Right cardiac atrium (tissue), 5 donors: Measurements from ENCODE around the gene MED27. TPM values are rescaled to one million over a fixed set of nuclear protein-coding genes. Genes with fewer than 3 reads are reported as not detected.
"Not testable (repeated sequence)": the region's sequence is repeated elsewhere in the genome, so short reads cannot be mapped to it uniquely, and the experiment has no call there.

Source experiments
- ATAC-seq, 2 donors: fragments of 200-7000 bp; cut with Tn5 transposase; one replicate each; pipeline versions ENCODE4 v1.8.0 to v1.9.1; 2020; ENCODE audit warnings: moderate library complexity in 2 of 2, mild to moderate bottlenecking in 1 of 2
- DNase-seq, 3 donors: peaks; one replicate each; pipeline ENCODE4 v3.0.0-alpha.2; 2020
- H3K27ac ChIP-seq: one replicate; pipeline ENCODE4 v1.5.1; 2013; ENCODE audit warnings: mild to moderate bottlenecking, low read length, control low read depth, moderate library complexity
- H3K27me3 ChIP-seq: one replicate; pipeline ENCODE4 v1.6.1; 2013; ENCODE audit not compliant: control insufficient read depth, insufficient read depth
- H3K4me1 ChIP-seq: one replicate; pipeline ENCODE4 v1.6.1; 2013; ENCODE audit warnings: low read length; ENCODE audit not compliant: control insufficient read depth, insufficient read depth
- H3K4me3 ChIP-seq: one replicate; pipeline ENCODE4 v1.5.1; 2013; ENCODE audit warnings: low read length, control low read depth
- H3K9me3 ChIP-seq: one replicate; pipeline ENCODE4 v1.6.1; 2013; ENCODE audit warnings: low read length; ENCODE audit not compliant: control insufficient read depth
- WGBS: extraction: QIAGEN DNeasy Blood & Tissue Kit; methylation state at CpG from one replicate; pipeline ENCODE4 v1.1.7; 2013; 5-methylcytosine and 5-hydroxymethylcytosine counted together
- intact Hi-C, 4 donors: fragments of 100-400 bp; cut with DNase I; formaldehyde crosslinking; loops; one replicate each; pipeline versions ENCODE4 v1.11.0 to v1.14.0; 2022 to 2023
- polyA plus RNA-seq: library from polyadenylated mRNA; stranded (reverse); fragments of 200-250 nt; gene quantifications from one replicate; pipeline ENCODE4 v1.2.3, GENCODE V29; 2013
- total RNA-seq, 4 donors: library from RNA; stranded (reverse); fragmentation: NEBNext Ultra II Directional; extraction: Animal tissue kit (Norgen Biotek cat#: 25700); gene quantifications; one replicate each; pipeline ENCODE4 v1.2.1, GENCODE V29; 2021
- donor health status: healthy with polysubstance abuse.
- donor health status: DM: no; HTN: yes; CAD: no.
- donor health status: DM: no; HTN: no; CAD: no.
- donor health status: DM: no; HTN: yes; CAD: no; lungs with severe emphysema.
- donor health status: DM: yes; HTN: yes; CAD: no.

Gene MED27
- total and polyA plus RNA-seq, 5 donors = 19.9 to 22.7 (median 21.2) TPM

DNA sequence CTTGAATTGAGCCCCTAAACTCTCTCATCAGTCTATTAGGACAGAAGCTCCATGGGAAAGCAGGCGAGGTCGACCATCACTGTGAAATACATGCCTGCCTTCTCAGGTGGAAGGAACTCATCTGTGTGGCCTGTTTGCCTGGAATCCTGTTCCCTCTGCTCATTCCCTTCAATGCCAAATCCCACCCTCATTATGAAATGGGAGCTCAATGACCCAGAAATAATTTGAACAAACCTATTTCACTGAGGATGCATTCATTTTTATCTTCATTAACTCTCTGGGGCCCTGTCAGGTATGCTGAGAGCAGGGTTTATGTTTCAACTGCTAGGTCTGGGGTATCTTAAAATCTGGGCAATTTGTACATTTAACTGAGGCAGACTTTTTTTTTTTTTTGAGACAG is 142.2 kb downstream of the MED27 start:
- Histone ChIP-seq H3K27ac (no peak overlapping the region), H3K4me3 (no peak overlapping the region), H3K27me3 (no peaks in the 10 kb centered on the region), H3K4me1 (no peaks in the 10 kb centered on the region), H3K9me3 (no peaks in the 10 kb centered on the region)
- 95% methylated on average over 2 of the region's 2 CpGs for WGBS
- intact Hi-C loops = no loop called here
- ATAC-seq (no peak), DNase-seq (no peak)

DNA sequence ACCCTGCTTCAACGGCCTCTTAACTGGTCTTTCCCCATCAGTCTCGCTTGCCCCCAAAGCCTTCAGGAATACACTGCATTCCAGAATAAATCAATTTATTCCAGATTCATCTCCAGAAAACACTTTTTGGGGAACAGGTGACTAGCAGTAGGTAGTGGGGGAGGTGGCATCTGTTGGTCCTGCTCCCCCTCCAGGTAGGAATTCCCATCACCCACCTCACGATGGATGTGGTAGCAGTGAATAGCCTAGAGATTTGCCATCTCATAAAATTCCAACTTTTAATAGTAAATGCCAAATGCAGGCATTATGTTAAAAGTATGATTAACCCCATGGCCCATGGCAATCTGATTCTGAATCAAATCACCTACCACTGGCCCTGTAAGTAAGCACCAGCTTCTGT is 142.7 kb downstream of the MED27 start:
- DNase-seq = no peak
- no peaks in the 10 kb centered on the region for H3K9me3 ChIP-seq
- no peak overlapping the region for H3K27ac ChIP-seq
- intact Hi-C loops = no loop called here
- WGBS = 93% methylated on average over 3 of the region's 3 CpGs
- H3K4me3 ChIP-seq = no peak overlapping the region
- no peaks in the 10 kb centered on the region for H3K4me1 ChIP-seq
- no peaks in the 10 kb centered on the region for H3K27me3 ChIP-seq
- ATAC-seq = no peak

DNA sequence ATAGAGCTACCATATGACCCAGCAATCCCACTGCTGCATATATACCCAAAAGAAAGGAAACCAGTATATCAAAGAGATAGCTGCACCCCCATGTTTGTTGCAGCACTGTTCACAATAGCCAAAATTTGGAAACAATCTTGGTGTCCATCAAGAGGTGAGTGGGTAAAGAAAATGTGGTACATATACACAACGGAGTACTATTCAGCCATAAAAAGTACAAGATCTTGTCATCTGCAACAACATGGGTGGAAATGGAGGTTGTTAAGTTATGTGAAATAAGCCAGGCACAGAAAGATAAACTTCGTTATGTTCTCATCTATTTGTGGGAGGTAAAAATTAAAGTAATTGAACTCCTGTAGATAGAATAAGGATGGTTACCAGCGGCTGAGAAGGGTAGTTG is 145.0 kb downstream of the MED27 start:
- Histone ChIP-seq H3K4me3 (no peak overlapping the region), H3K9me3 (no peaks in the 10 kb centered on the region), H3K4me1 (no peaks in the 10 kb centered on the region), H3K27me3 (no peaks in the 10 kb centered on the region), H3K27ac (no peak overlapping the region)
- 95% methylated on average over 3 of the region's 3 CpGs for WGBS
- ATAC-seq (no peak), DNase-seq (no peak)
- intact Hi-C loops = no loop called here

DNA sequence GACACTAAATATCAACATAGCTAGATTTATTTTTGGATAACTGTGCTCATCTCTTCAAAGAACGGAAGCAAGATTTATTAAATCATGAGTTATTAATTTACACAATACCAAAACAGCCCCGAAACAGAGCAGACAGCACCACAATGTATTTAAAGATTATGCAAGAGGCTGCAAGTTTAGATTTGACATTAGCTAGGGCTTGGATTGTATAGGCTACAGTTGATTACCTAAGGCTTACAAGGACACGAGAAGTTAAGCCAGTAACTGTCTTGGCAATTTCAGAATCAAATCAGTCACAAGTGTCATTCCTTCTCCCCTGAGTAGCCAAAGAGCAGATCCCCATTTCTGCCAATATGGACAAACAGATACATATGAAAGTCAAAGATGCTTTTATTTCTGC is 152.6 kb downstream of the MED27 start:
- no peak overlapping the region for H3K27ac ChIP-seq
- H3K4me1 ChIP-seq = peaks cover 2% of the 10 kb centered on the region
- no peak for ATAC-seq
- WGBS = 80% methylated on average over 3 of the region's 3 CpGs
- no peak overlapping the region for H3K4me3 ChIP-seq
- H3K9me3 ChIP-seq = no peaks in the 10 kb centered on the region
- intact Hi-C loops = no loop called here
- H3K27me3 ChIP-seq = no peaks in the 10 kb centered on the region
- no peak for DNase-seq

DNA sequence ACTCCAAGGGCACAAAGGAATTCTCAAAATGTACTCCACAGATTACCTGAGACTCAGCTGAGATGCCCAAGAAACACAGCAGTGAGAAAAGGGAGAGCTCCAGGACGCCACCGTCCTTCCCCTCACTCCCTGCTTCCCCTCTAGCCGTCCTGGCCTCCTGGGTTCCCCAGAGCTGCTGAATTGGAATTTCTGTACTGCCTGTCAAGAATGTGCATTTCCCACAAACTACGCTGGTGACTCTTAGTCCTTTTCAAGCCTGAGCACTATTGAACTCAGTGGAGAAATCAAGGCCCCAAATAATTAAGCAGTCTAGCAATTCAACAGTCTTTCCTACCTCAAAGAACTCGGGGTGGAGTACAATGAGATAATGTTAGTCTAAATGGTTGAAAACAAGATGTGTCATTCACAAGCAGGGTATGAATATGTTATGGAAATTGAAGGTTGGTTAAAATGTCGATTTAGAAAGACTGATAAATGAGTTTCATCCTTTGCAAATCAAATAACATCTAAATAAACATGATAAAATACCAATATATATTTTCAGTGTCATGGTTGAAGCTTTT is 153.2 kb downstream of the MED27 start:
- H3K27me3 ChIP-seq = no peaks in the 10 kb centered on the region
- no peak for DNase-seq
- ATAC-seq = no peak
- intact Hi-C loops = no loop called here
- H3K9me3 ChIP-seq = no peaks in the 10 kb centered on the region
- 93% methylated on average over 6 of the region's 6 CpGs for WGBS
- H3K4me1 ChIP-seq = peaks cover 2% of the 10 kb centered on the region
- no peak overlapping the region for H3K27ac ChIP-seq
- no peak overlapping the region for H3K4me3 ChIP-seq

DNA sequence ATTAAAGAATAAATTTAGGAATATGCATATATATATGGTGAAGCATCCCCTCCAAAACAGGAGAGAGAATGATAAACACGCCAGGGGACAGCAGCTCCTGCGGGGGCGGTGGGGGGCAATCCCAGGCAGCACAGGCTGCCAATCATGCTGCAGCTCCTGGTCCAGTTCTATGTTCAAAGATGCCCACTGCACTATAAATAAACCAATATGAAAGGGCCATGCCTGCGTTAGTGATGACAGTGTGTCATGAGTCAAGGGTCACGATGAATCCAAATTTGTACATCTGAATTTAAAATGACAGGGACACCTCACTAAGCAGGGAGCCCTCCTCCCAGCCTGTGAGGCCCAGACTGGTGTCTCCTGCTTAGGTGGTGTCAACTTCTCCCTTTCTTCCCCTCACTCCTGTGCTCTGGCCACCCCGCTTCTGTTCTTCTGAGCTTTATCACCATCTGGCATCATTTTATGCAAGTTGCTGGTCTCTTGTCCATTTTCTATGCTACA is 153.9 kb downstream of the MED27 start:
- intact Hi-C loops = no loop called here
- ATAC-seq (peak in 1 of 2 donors; percentile 50), DNase-seq (no peak)
- H3K4me3 ChIP-seq = no peak overlapping the region
- no peaks in the 10 kb centered on the region for H3K9me3 ChIP-seq
- no peak overlapping the region for H3K27ac ChIP-seq
- WGBS = 84% methylated on average over 6 of the region's 6 CpGs
- no peaks in the 10 kb centered on the region for H3K27me3 ChIP-seq
- H3K4me1 ChIP-seq = peaks cover 2% of the 10 kb centered on the region

DNA sequence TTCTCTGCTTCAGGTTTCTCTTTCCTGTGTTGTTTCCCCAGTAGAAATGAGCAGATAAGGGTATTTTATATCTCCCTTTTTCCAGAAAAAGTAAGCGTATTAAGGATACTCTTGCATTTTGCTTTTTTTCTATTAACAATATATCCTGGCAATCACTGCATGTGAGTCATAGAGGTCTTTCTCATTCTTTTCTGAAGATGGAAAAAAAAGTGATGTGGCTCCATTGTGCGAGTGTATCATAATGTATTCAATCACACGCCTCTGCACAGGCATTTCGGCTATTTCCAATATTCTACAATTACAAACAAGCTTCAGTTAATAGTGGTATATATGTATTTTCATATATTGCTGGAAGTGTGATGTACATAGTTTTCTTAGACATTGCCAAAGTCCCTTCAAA is 155.9 kb downstream of the MED27 start:
- ATAC-seq (no peak), DNase-seq (no peak)
- H3K27me3 ChIP-seq = no peaks in the 10 kb centered on the region
- H3K4me1 ChIP-seq = peaks cover 2% of the 10 kb centered on the region
- no peak overlapping the region for H3K4me3 ChIP-seq
- intact Hi-C loops = no loop called here
- WGBS = 98% methylated on average over 4 of the region's 4 CpGs
- H3K27ac ChIP-seq = no peak overlapping the region
- no peaks in the 10 kb centered on the region for H3K9me3 ChIP-seq

DNA sequence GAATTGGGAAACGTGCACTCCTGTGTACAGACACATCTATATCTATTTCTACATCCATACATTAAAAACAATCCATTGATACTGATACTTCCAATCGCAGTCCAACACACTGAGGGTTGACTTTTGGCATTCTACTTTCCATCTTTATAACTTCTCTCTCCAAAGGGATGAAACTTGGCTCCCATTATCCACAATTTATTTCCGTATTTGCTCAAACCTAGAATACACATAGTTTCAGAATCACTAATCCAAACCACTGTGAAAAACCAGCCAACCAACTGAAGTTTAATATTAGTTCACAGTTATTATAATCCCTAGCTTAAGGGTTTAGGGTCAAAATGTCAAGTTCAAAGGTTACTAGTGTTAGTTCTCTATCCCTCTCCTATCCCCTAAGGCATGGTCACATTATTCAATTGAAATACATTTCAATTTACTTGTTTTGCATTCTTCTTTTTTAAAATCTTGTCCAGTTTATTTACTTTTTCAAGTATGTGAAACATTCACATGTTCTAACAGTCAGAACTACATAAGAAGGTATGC is 156.5 kb downstream of the MED27 start:
- no peaks in the 10 kb centered on the region for H3K27me3 ChIP-seq
- H3K4me3 ChIP-seq = no peak overlapping the region
- H3K9me3 ChIP-seq = no peaks in the 10 kb centered on the region
- intact Hi-C loops = no loop called here
- peaks cover 2% of the 10 kb centered on the region for H3K4me1 ChIP-seq
- H3K27ac ChIP-seq = no peak overlapping the region
- no peak for DNase-seq
- no peak for ATAC-seq
- WGBS = 97% methylated on average over 3 of the region's 3 CpGs

DNA sequence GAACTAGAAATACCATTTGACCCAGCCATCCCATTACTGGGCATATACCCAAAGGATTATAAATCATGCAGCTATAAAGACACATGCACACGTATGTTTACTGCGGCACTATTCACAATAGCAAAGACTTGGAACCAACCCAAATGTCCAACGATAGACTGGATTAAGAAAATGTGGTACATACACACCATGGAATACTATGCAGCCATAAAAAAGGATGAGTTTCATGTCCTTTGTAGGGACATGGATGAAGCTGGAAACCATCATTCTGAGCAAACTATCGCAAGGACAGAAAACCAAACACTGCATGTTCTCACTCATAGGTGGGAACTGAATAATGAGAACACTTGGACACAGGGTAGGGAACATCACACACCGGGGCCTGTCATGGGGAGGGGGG is 158.0 kb downstream of the MED27 start:
- H3K27me3 ChIP-seq, ATAC-seq, H3K4me1 ChIP-seq, intact Hi-C loops, H3K4me3 ChIP-seq, H3K27ac ChIP-seq, DNase-seq, H3K9me3 ChIP-seq: not testable (repeated sequence)
- WGBS = over 99% methylated on average over 5 of the region's 5 CpGs

DNA sequence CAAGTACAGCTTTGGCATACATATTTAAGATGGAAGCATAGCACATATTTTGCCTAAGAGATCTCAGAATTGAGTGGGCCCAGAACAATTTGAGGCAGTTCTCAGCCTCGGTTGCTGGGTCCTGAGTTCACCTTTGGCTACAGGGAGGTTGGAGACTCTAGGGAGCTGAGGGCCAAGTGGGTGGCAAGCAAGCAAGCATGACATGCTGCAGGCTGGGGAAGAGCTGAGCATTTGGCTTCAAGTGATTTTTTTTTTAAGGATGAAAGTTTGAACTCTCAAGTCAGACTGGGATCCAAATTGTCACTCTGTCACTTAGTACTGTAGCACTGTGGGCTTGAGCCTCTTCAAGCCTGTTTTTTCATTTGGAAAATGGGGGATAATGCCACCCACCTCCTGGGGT is 160.5 kb downstream of the MED27 start:
- 63% methylated on average over 1 of the region's 1 CpG for WGBS

DNA sequence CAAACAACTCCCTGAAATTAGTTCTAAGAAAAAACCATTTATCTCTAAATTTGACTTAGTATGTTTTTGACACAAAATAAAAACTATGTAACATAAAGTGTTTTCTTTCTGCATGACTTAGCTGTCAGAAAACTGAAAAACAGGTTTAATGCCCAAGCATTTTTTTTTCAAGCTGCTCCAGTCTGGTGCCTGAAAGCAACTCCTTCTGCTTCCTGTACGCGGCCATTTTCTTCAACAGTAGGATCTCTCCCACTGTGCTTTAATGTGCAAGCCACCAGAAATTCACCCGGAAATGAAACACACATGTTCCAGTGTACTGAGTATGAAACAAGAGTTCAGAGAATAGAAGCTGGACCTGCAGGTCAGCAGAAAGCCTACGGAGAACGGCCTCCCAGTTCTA is 161.2 kb downstream of the MED27 start:
- WGBS = 90% methylated on average over 5 of the region's 5 CpGs
- DNase-seq = no peak

More for the DNA sequence above, 160.5 kb downstream of the MED27 start:
- H3K27ac ChIP-seq = no peak overlapping the region
- H3K4me3 ChIP-seq = no peak overlapping the region
- H3K9me3 ChIP-seq = no peaks in the 10 kb centered on the region
- DNase-seq (no peak), ATAC-seq (no peak)
- H3K4me1 ChIP-seq = no peaks in the 10 kb centered on the region
- intact Hi-C loops = no loop called here
- H3K27me3 ChIP-seq = no peaks in the 10 kb centered on the region

DNA sequence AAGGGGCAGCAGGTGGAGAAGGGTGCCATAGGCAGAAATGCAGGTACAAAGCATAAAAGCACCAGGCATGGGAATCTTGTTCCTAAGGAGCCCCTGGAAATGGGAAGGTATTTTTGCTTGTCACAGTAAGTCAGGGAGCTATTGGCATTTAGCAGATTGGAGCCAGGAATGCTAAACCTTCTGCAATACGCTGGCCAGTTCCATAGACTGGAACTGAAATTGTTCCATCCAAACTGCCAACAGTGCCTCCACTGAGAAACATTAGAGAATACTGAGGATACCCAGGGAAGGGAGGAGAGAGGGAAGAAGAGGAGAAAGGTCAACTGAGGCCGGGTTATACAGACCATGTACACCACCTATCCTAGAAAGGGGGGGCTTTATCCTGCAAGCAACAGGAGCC is 162.7 kb downstream of the MED27 start:
- DNase-seq (no peak), ATAC-seq (no peak)
- H3K27ac ChIP-seq = no peak overlapping the region
- no peaks in the 10 kb centered on the region for H3K9me3 ChIP-seq
- no peaks in the 10 kb centered on the region for H3K4me1 ChIP-seq
- H3K27me3 ChIP-seq = no peaks in the 10 kb centered on the region
- intact Hi-C loops = no loop called here
- 89% methylated on average over 2 of the region's 2 CpGs for WGBS
- no peak overlapping the region for H3K4me3 ChIP-seq

More for the DNA sequence above, 161.2 kb downstream of the MED27 start:
- Histone ChIP-seq H3K27me3 (no peaks in the 10 kb centered on the region), H3K4me1 (no peaks in the 10 kb centered on the region), H3K9me3 (no peaks in the 10 kb centered on the region), H3K4me3 (no peak overlapping the region), H3K27ac (no peak overlapping the region)
- intact Hi-C loops = no loop called here
- ATAC-seq = no peak
